Non-pigmented ciliary epithelial cell (primary cell): ENCODE results near the gene ZNF205.
"Not testable (repeated sequence)": the region's sequence is repeated elsewhere in the genome, so short reads cannot be mapped to it uniquely, and the experiment has no call there.

Source experiments
- DNase-seq: peaks from one replicate; pipeline ENCODE4 v3.0.0-alpha.2; 2010; ENCODE audit warnings: low read depth

ZNF205 gene

GRCh38 chr16:3149630-3150345, 37.4 kb downstream of the ZNF205 start:
- DNase-seq = no peak

- no peak for DNase-seq
Observed at GRCh38 chr16:3150346-3151218, 38.2 kb downstream of the ZNF205 start.

- DNase-seq = no peak
Observed at GRCh38 chr16:3152027-3152276, 39.6 kb downstream of the ZNF205 start.

- no peak for DNase-seq
Observed at GRCh38 chr16:3152277-3152990, 40.0 kb downstream of the ZNF205 start.

GRCh38 chr16:3152991-3153368, 40.6 kb downstream of the ZNF205 start:
- DNase-seq = no peak

GRCh38 chr16:3155181-3155580, 42.8 kb downstream of the ZNF205 start:
- DNase-seq = no peak

GRCh38 chr16:3155972-3156371, 43.6 kb downstream of the ZNF205 start:
- DNase-seq = no peak

- DNase-seq = peak; percentile 97
Observed at GRCh38 chr16:3157229-3158025, 45.0 kb downstream of the ZNF205 start.

GRCh38 chr16:3158026-3158509, 45.7 kb downstream of the ZNF205 start:
- no peak for DNase-seq

- DNase-seq = no peak
Observed at GRCh38 chr16:3158510-3159314, 46.3 kb downstream of the ZNF205 start.

- no peak for DNase-seq
Observed at GRCh38 chr16:3161235-3162018, 49.0 kb downstream of the ZNF205 start.

GRCh38 chr16:3164121-3164991, 52.0 kb downstream of the ZNF205 start:
- no peak for DNase-seq

GRCh38 chr16:3165111-3165822, 52.9 kb downstream of the ZNF205 start:
- no peak for DNase-seq

GRCh38 chr16:3166505-3166886, 54.1 kb downstream of the ZNF205 start:
- no peak for DNase-seq

- DNase-seq = not testable (repeated sequence)
Observed at GRCh38 chr16:3168729-3169128, 56.3 kb downstream of the ZNF205 start.
